Astrocyte of the cerebellum (primary cell): Measurements from ENCODE around the gene STMN3.

Experiments used
- DNase-seq: peaks from one replicate; pipeline ENCODE4 v3.0.0-alpha.2; 2011; ENCODE audit warnings: low read depth
- H3K4me3 ChIP-seq: 2 replicates; pipeline ENCODE4 v1.5.1; 2011; ENCODE audit warnings: mild to moderate bottlenecking, low read depth, low read length, moderate library complexity
- in situ Hi-C: cut with HindIII; loops from 2 replicates; pipeline ENCODE4 v1.10.0; 2017; ENCODE audit warnings: low sequenced_read_pairs
- TF ChIP-seq, protein P1 (sequence below): IDR thresholded peaks from 2 replicates; pipeline ENCODE4 v1.5.1; 2012; ENCODE audit warnings: low read length, low read depth, moderate library complexity, mild to moderate bottlenecking; ENCODE audit errors: missing control alignments

Gene STMN3

DNA sequence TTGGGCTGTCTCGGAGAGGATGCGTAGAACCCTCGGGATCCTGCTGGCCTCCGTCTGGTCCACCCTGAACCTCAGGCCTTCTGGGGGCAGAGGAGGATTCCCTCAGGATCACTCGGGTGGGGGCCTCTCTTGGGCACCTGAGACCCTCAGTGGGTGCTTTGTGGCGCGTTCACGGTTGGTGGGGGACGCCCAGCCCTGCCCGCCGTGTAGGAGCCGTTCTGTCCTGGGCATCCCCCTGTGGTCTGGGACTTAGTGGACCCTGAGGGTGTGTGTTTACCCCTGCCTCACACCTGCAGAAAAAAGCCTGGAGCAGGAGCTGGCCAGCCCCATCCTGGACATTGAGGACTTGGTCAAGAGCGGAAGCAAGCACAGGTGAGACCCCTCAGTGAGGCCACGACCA lies 12.5 kb upstream of the STMN3 start:
- TF ChIP-seq, protein P1, sequence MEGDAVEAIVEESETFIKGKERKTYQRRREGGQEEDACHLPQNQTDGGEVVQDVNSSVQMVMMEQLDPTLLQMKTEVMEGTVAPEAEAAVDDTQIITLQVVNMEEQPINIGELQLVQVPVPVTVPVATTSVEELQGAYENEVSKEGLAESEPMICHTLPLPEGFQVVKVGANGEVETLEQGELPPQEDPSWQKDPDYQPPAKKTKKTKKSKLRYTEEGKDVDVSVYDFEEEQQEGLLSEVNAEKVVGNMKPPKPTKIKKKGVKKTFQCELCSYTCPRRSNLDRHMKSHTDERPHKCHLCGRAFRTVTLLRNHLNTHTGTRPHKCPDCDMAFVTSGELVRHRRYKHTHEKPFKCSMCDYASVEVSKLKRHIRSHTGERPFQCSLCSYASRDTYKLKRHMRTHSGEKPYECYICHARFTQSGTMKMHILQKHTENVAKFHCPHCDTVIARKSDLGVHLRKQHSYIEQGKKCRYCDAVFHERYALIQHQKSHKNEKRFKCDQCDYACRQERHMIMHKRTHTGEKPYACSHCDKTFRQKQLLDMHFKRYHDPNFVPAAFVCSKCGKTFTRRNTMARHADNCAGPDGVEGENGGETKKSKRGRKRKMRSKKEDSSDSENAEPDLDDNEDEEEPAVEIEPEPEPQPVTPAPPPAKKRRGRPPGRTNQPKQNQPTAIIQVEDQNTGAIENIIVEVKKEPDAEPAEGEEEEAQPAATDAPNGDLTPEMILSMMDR, result no peak
- no peak overlapping the region for H3K4me3 ChIP-seq
- in situ Hi-C loops, result loop anchor here (10.0 kb wide), 1 partner anchor 131 kb away; the partner anchor contains the start of gene PTK6
- no peak for DNase-seq

DNA sequence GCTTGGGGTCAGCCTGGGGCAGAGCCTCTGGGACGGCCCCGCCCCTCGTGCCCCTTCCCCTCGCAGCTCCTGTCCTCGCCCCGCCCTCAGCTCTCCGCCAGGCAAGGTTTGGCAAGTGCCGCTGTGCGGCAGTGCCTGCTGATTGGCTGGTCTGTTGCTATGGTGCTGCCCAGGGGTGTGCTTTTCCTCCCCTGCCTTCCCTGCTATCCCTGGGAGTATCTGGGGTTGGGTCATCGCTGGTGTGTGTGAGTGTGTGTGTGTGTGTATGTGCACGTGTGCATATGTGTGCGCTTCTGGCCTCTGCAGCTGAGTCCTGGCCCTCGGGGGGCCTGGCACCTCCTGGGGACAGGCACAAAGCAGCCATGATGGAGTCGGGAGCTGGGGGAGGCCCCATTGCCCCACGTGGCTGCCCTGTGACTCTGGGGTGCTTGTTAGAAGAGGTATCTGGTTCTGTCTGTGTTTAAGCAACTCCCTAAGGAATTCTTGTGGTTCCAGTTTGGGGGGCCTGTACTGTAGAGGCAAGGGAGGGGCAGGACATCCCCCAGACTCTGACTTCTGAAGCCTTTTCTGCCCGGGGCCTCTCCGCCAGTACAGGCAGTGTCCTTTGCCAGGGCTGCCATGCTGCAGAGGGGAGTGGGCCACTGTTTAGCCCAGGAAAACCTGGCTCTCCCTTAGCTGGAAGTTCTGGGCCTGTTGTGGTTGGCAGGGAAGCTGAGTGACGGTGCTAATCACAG lies 11.8 kb upstream of the STMN3 start:
- in situ Hi-C loops, result loop anchor here (5.0 to 10.0 kb wide), 2 partner anchors 32 to 130 kb away; partner anchors contain the start of genes PTK6 and TNFRSF6B
- DNase-seq, result no peak
- H3K4me3 ChIP-seq, result no peak overlapping the region
- TF ChIP-seq, protein P1, result no peak

DNA sequence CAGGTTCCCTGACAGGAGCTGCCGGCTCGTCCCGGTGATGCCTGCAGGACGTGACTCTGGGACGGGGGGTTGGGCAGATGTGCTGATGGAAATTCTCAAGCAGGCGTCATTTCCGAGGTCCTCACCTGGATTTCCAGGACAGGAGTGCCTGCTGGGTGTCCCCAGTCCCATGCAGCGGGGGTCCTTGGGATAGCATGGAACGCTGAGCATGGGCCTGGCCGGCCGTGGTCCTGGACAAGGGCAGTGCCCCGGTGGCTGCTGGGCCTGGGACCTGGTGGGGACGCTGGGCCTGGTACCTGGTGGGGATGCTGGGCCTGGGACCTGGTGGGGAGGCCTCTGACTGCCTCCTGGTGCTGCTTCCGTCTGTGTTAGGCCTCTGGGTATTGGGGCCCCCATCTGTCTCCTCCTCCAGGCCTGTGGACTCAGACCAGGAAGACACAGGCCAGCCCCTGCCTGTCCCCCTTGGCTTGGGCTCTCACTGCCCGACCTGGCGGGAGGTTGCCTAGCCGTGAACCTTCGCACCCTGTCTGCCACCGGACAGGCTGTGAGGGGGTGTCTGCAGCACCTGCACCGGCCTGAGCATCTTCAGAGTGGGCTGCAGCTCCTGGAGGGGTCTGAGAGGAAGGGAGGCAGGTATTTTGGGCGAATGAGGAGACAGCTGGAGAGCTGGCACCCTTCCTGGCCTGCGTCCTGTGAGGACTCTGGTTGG lies 11.1 kb upstream of the STMN3 start:
- in situ Hi-C loops, result loop anchor here (5.0 to 10.0 kb wide), 2 partner anchors 33 to 129 kb away; partner anchors contain the start of genes PTK6 and TNFRSF6B
- TF ChIP-seq, protein P1, result no peak
- no peak for DNase-seq
- no peak overlapping the region for H3K4me3 ChIP-seq

DNA sequence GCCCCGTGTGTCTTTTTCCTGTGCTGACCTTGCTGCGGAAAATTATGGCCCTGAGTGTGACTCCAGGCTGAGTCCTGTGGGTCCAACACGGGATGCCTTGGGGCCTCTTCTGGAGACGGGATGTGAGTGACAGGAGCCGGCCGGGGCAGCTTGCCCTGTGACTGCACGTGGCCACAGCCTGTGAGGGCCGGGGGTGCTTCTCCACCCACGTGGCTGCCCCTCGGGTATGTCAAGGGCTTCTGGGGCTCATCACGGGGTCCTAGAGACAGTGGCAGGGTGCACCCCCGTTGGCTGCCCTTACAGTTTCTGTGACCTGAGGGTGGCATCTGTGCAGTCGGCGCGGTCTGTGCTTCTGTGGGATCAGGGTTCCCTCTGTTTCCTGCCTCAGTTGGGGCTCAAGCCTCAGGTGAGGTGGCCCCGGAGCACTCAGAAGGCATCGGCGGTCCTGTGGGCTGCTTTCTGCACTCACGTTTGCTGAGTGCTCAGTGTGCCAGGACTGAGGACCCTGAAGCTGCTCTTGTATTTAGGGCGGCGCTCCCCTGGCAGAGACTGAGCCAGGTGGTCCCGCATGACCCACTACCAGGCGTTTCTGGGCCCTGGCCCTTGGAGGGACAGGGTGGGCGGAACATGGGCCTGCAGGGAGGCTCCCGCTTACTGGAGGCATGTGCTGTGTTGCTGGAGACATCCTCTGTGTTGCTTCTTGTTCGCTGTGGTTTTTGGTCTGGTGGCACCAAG lies 10.3 kb upstream of the STMN3 start:
- H3K4me3 ChIP-seq, result no peak overlapping the region
- no peak for DNase-seq
- TF ChIP-seq, protein P1, result no peak
- in situ Hi-C loops, result loop anchor here (5.0 to 10.0 kb wide), 2 partner anchors 34 to 129 kb away; partner anchors contain the start of genes PTK6 and TNFRSF6B

DNA sequence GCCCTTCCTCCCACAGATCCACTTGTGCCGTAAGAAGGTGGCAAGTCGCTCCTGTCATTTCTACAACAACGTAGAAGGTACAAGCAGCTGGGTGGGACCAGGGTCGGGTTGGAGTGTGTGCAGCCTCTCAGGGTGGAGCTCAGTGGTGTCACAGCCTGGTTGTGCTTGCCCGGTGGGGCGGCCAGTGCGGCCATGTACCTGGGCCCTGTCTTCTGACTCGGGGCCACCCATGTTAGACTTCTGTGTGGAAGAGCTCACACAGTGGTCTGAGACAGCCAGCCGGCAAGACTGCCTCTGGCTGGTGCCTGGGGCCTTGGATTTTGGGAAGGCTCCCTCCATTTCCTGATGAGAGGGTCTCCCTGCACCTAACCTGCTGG lies 9.6 kb upstream of the STMN3 start:
- no peak overlapping the region for H3K4me3 ChIP-seq
- in situ Hi-C loops, result loop anchor here (5.0 to 10.0 kb wide), 2 partner anchors 34 to 128 kb away; partner anchors contain the start of genes PTK6 and TNFRSF6B
- DNase-seq, result no peak
- TF ChIP-seq, protein P1, result no peak
